B cell (primary cell): ENCODE measurements around the gene IRGQ. TPM values are rescaled to one million over a fixed set of nuclear protein-coding genes. Genes with fewer than 3 reads are reported as not detected.

Source experiments
- ATAC-seq: fragments of 200-7000 bp; cut with Tn5 transposase; one replicate; pipeline ENCODE4 v1.10.0; 2021; ENCODE audit warnings: low read depth, mild to moderate bottlenecking, moderate number of reproducible peaks, moderate library complexity
- CTCF ChIA-PET: fragments of 350-600 bp; sonication (Branson Sonifier 250); formaldehyde crosslinking; loops from one replicate; lab custom pipeline; 2021; ENCODE audit warnings: antibody characterized with exemption, inconsistent platforms; lab: Charles Lee
- POLR2A ChIA-PET: fragments of 350-600 bp; sonication (Branson Sonifier 250); formaldehyde crosslinking; loops from one replicate; lab custom pipeline; 2021; ENCODE audit warnings: antibody characterized with exemption; lab: Charles Lee
- DNase-seq: peaks from one replicate; pipeline ENCODE4 v3.0.0; 2013
- H2AFZ ChIP-seq: 2 replicates; pipeline ENCODE4 v1.6.1; 2012; ENCODE audit warnings: mild to moderate bottlenecking, low read depth, low read length; ENCODE audit not compliant: insufficient read depth, poor library complexity, severe bottlenecking
- H3K27ac ChIP-seq, 2 donors: 1 replicate in 1 of 2; 2 replicates in 1 of 2; pipeline ENCODE4 v1.5.1; 2012 to 2013; ENCODE audit warnings: low read length in 2 of 2, mild to moderate bottlenecking in 2 of 2, moderate library complexity in 1 of 2
- H3K27me3 ChIP-seq, 4 experiments: fragments of 200-600 bp in 1 of 4; sonication (generic) in 1 of 4; replicated peaks in 1 of 4; 1 replicate in 2 of 4; 2 replicates in 2 of 4; pipeline versions ENCODE4 v1.6.1 to v1.7.0; 2013 to 2016; ENCODE audit warnings: low read length in 3 of 4, mild to moderate bottlenecking in 2 of 4, mixed read lengths in 1 of 4, moderate library complexity in 1 of 4; ENCODE audit not compliant: insufficient read depth in 4 of 4, control insufficient read depth in 3 of 4; ENCODE audit errors: control extremely low read depth in 1 of 4
- H3K36me3 ChIP-seq, 2 experiments: replicated peaks in 1 of 2; 1 replicate in 1 of 2; 2 replicates in 1 of 2; pipeline versions ENCODE4 v1.6.1 to v1.7.1; 2013; ENCODE audit warnings: low read length in 1 of 2; ENCODE audit not compliant: insufficient read depth in 2 of 2, control insufficient read depth in 1 of 2; ENCODE audit errors: control extremely low read depth in 1 of 2, extremely low read depth in 1 of 2
- H3K4me1 ChIP-seq, 2 donors: fragments of 200-600 bp in 1 of 2; sonication (generic) in 1 of 2; 1 replicate in 1 of 2; 2 replicates in 1 of 2; pipeline versions ENCODE4 v1.5.1 to v1.6.1; 2013 to 2017; ENCODE audit warnings: low read length in 2 of 2; ENCODE audit not compliant: control insufficient read depth in 2 of 2, insufficient read depth in 2 of 2
- H3K4me2 ChIP-seq: replicated peaks from 2 replicates; pipeline ENCODE3; 2012; ENCODE audit warnings: mild to moderate bottlenecking, low read depth, low read length; ENCODE audit not compliant: poor library complexity, severe bottlenecking
- H3K4me3 ChIP-seq, 5 experiments: fragments of 200-600 bp in 1 of 5; sonication (generic) in 1 of 5; 1 replicate in 3 of 5; 2 replicates in 2 of 5; pipeline versions ENCODE4 v1.5.1 to v1.7.0; 2011 to 2016; ENCODE audit warnings: low read length in 4 of 5, mild to moderate bottlenecking in 4 of 5, low read depth in 2 of 5, control low read depth in 1 of 5, moderate library complexity in 1 of 5; ENCODE audit not compliant: insufficient read depth in 1 of 5; ENCODE audit errors: control extremely low read depth in 1 of 5, extremely low read depth in 1 of 5
- H3K79me2 ChIP-seq: fragments of 200-600 bp; sonication (generic); one replicate; pipeline ENCODE4 v1.6.0; 2016; ENCODE audit warnings: low read length; ENCODE audit not compliant: control insufficient read depth, insufficient read depth
- H3K9ac ChIP-seq: fragments of 200-600 bp; sonication (generic); 2 replicates; pipeline ENCODE4 v1.6.1; 2017; ENCODE audit warnings: mild to moderate bottlenecking, low read length, moderate library complexity
- H3K9me3 ChIP-seq, 3 donors: one replicate each; pipeline versions ENCODE4 v1.6.1 to v1.7.1; 2013; ENCODE audit warnings: low read length in 2 of 3; ENCODE audit not compliant: control insufficient read depth in 2 of 3, insufficient read depth in 1 of 3; ENCODE audit errors: control extremely low read depth in 1 of 3
- H4K20me1 ChIP-seq: 2 replicates; pipeline ENCODE4 v1.6.0; 2012; ENCODE audit warnings: mild to moderate bottlenecking, low read length; ENCODE audit not compliant: insufficient read depth, control insufficient read depth, poor library complexity, severe bottlenecking
- H3K27ac Mint-ChIP-seq: one replicate; pipeline ENCODE4 v1.8.0; 2021; ENCODE audit warnings: mixed read lengths
- H3K27me3 Mint-ChIP-seq: one replicate; pipeline ENCODE4 v1.8.0; 2021; ENCODE audit warnings: mixed read lengths
- H3K4me1 Mint-ChIP-seq: one replicate; pipeline ENCODE4 v1.8.0; 2021; ENCODE audit warnings: mixed read lengths
- H3K4me3 Mint-ChIP-seq: one replicate; pipeline ENCODE4 v1.8.0; 2021; ENCODE audit warnings: mixed read lengths
- H3K9me3 Mint-ChIP-seq: one replicate; pipeline ENCODE4 v1.8.0; 2022; ENCODE audit warnings: mixed read lengths; ENCODE audit not compliant: insufficient read depth
- CTCF ChIP-seq: fragments of 200-600 bp; IDR thresholded peaks from one replicate; pipeline ENCODE4 v1.8.0; 2022; ENCODE audit warnings: antibody characterized with exemption, mild to moderate bottlenecking
- EZH2 ChIP-seq: IDR thresholded peaks from 2 replicates; pipeline ENCODE4 v1.6.1; 2012; ENCODE audit warnings: borderline replicate concordance, low read depth, mild to moderate bottlenecking, moderate library complexity, low read length; ENCODE audit not compliant: insufficient read depth, poor library complexity, severe bottlenecking
- WGBS: methylation state at CpG from one replicate; pipeline ENCODE4 v1.1.5; 2013; ENCODE audit warnings: missing lambda C conversion rate; ENCODE audit not compliant: insufficient coverage; 5-methylcytosine and 5-hydroxymethylcytosine counted together
- intact Hi-C: fragments of 100-400 bp; cut with micrococcal nuclease; formaldehyde crosslinking; loops from one replicate; pipeline ENCODE4 v1.10.0; 2022
- polyA plus RNA-seq: library from polyadenylated mRNA; depleted of rRNA; stranded (reverse); fragments of >200 nt; gene quantifications from 2 replicates; pipeline ENCODE4 v1.2.3, GENCODE V29; 2012
- total RNA-seq, 2 donors: library from RNA; stranded (reverse); fragments of 120-200 nt in 1 of 2; gene quantifications; 1 replicate in 1 of 2; 2 replicates in 1 of 2; pipeline versions ENCODE4 v1.2.3 to v1.2.4, GENCODE V29; 2013 to 2022

Gene IRGQ
- total and polyA plus RNA-seq, 2 donors (not counting 1 experiment from before 2014, with no cell fraction given): 20.3 to 22.6 TPM

GRCh38 chr19:43594710-43595604, 977 bp downstream of the IRGQ start:
- peak overlapping the region; percentile 79 for H3K4me2 ChIP-seq
- TF ChIP-seq EZH2: no peak
- TF ChIP-seq CTCF: peak; percentile 89
- intact Hi-C loops: loop anchor here (1.0 kb wide), 1 partner anchor 148 kb away; no protein-coding TSS in a partner anchor

More at GRCh38 chr19:43594710-43595604, 977 bp downstream of the IRGQ start:
- Histone ChIP-seq H3K79me2 (peaks cover 61% of the 10 kb centered on the region), H3K9me3 (no peaks in the 10 kb centered on the region), H3K4me1 (peaks cover 22 to 48% of the 10 kb centered on the region in 2 donors), H3K36me3 (peaks cover 0 to 31% of the 10 kb centered on the region in 2 experiments), H3K27me3 (no peaks in the 10 kb centered on the region), H3K27ac (peak overlapping the region; percentile 95 to 97), H3K9ac (peak overlapping the region; percentile 74), H4K20me1 (peaks cover 5% of the 10 kb centered on the region), H2AFZ (peak overlapping the region; percentile 87), H3K4me3 (peak overlapping the region; percentile 61 to 88 (median 73))
- POLR2A ChIA-PET: interaction anchor here (1.0 to 2.2 kb wide), 3 partner anchors 20 to 62 kb away, joined by 3 to 15 read pairs (median 4); partner anchors contain the start of genes PINLYP, XRCC1 and ZNF575
- peak; percentile 83 for DNase-seq
- Mint-ChIP-seq H3K4me1 (peaks cover 53% of the 10 kb centered on the region), H3K9me3 (no peaks in the 10 kb centered on the region), H3K4me3 (peak overlapping the region; percentile 98), H3K27ac (peak overlapping the region; percentile 99), H3K27me3 (no peaks in the 10 kb centered on the region)
- under 1% methylated on average over 64 of the region's 64 CpGs for WGBS
- CTCF ChIA-PET: interaction anchor here (0.7 to 7.5 kb wide), 37 partner anchors 10 to 215 kb away, joined by 3 to 126 read pairs (median 5); partner anchors contain the start of genes PINLYP, XRCC1 and ZNF575
- ATAC-seq: peak; percentile 23
